Measurements from ENCODE around the gene MFAP3. TPM values are rescaled to one million over a fixed set of nuclear protein-coding genes. Genes with fewer than 3 reads are reported as not detected.
"Not testable (repeated sequence)": the region's sequence is repeated elsewhere in the genome, so short reads cannot be mapped to it uniquely, and the experiment has no call there.

Gene MFAP3
- total RNA-seq, 2 donors from 2014 or later, result 28.5 to 30.1 TPM

- H3K4me1 Mint-ChIP-seq (ENCODE audit: low read depth in 2 of 2), result peaks cover 24 to 25% of the 10 kb centered on the region in 2 donors
- DNase-seq (ENCODE audit: low spot score), result no peak
- no peak overlapping the region for H3K4me3 Mint-ChIP-seq
- no peak for ATAC-seq
- no peak overlapping the region for H3K27ac Mint-ChIP-seq
- H3K36me3 Mint-ChIP-seq, result no peaks in the 10 kb centered on the region
- H3K9me3 Mint-ChIP-seq, result no peaks in the 10 kb centered on the region
- no peaks in the 10 kb centered on the region for H3K27me3 Mint-ChIP-seq
Observed at GRCh38 chr5:154060606-154061005, 21.8 kb downstream of the MFAP3 start.

- peaks cover 16 to 17% of the 10 kb centered on the region in 2 donors for H3K4me1 Mint-ChIP-seq (ENCODE audit: low read depth in 2 of 2)
- H3K4me3 Mint-ChIP-seq, result no peak overlapping the region
- ATAC-seq (no peak), DNase-seq (ENCODE audit: low spot score) (no peak)
- H3K27me3 Mint-ChIP-seq, result no peaks in the 10 kb centered on the region
- H3K9me3 Mint-ChIP-seq, result no peaks in the 10 kb centered on the region
- no peak overlapping the region for H3K27ac Mint-ChIP-seq
- no peaks in the 10 kb centered on the region for H3K36me3 Mint-ChIP-seq
Observed at GRCh38 chr5:154063372-154063771, 24.6 kb downstream of the MFAP3 start.

DNA sequence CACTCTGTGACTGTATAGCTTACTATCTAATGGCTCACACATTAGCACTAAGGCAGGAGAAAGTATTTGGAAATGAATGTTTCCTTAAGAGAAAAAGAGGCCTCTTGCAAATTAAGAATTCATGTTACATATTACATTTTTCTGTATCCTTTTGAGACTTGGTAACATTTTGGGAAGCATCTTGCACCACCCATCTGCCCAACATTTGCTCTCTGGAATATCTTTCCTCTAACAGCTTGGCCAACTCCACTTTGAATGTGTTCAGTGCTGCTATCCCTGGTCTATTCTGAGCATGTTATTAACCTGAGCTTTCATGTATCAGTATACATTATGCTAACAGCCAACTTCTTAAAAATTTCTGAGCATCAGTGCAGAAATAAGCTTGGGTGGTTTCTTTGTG lies 27.2 kb downstream of the MFAP3 start:
- Mint-ChIP-seq H3K36me3 (no peaks in the 10 kb centered on the region), H3K4me3 (no peak overlapping the region), H3K27ac (no peak overlapping the region), H3K9me3 (no peaks in the 10 kb centered on the region), H3K4me1 (ENCODE audit: low read depth in 2 of 2) (no peaks in the 10 kb centered on the region), H3K27me3 (no peaks in the 10 kb centered on the region)
- ATAC-seq (no peak), DNase-seq (ENCODE audit: low spot score) (no peak)

- H3K27ac Mint-ChIP-seq; H3K9me3 Mint-ChIP-seq; H3K36me3 Mint-ChIP-seq; H3K4me3 Mint-ChIP-seq; ATAC-seq; H3K27me3 Mint-ChIP-seq; DNase-seq (ENCODE audit: low spot score): not testable (repeated sequence)
- H3K4me1 Mint-ChIP-seq (ENCODE audit: low read depth in 2 of 2), result peaks cover 22 to 26% of the 10 kb centered on the region in 2 donors
Observed at GRCh38 chr5:154069854-154070253, 31.1 kb downstream of the MFAP3 start.

- Mint-ChIP-seq H3K9me3 (no peaks in the 10 kb centered on the region), H3K27ac (peak overlapping the region; percentile 61 to 87), H3K36me3 (no peaks in the 10 kb centered on the region), H3K4me1 (ENCODE audit: low read depth in 2 of 2) (peaks cover 31 to 33% of the 10 kb centered on the region in 2 donors), H3K4me3 (peak overlapping the region; percentile 19), H3K27me3 (peaks cover 0 to 8% of the 10 kb centered on the region in 2 donors)
- DNase-seq (ENCODE audit: low spot score) (no peak), ATAC-seq (no peak)
Observed at GRCh38 chr5:154071799-154072413, 33.1 kb downstream of the MFAP3 start.

GRCh38 chr5:154072414-154073171 lies 33.8 kb downstream of the MFAP3 start:
- Mint-ChIP-seq H3K36me3 (no peaks in the 10 kb centered on the region), H3K4me3 (peak overlapping the region; percentile 19), H3K27me3 (peaks cover 0 to 8% of the 10 kb centered on the region in 2 donors), H3K4me1 (ENCODE audit: low read depth in 2 of 2) (peaks cover 36 to 38% of the 10 kb centered on the region in 2 donors), H3K9me3 (no peaks in the 10 kb centered on the region), H3K27ac (peak overlapping the region; percentile 61 to 87)
- DNase-seq (ENCODE audit: low spot score) (peak; percentile 86), ATAC-seq (peak; percentile 82 to 87)

GRCh38 chr5:154076240-154076922 lies 37.6 kb downstream of the MFAP3 start:
- peaks cover 35 to 47% of the 10 kb centered on the region in 2 donors for H3K4me1 Mint-ChIP-seq (ENCODE audit: low read depth in 2 of 2)
- peak overlapping the region; percentile 32 for H3K4me3 Mint-ChIP-seq
- no peaks in the 10 kb centered on the region for H3K36me3 Mint-ChIP-seq
- peaks cover 0 to 7% of the 10 kb centered on the region in 2 donors for H3K27me3 Mint-ChIP-seq
- H3K27ac Mint-ChIP-seq, result peak overlapping the region; percentile 34 to 87
- DNase-seq (ENCODE audit: low spot score), result no peak
- no peaks in the 10 kb centered on the region for H3K9me3 Mint-ChIP-seq
- no peak for ATAC-seq

DNA sequence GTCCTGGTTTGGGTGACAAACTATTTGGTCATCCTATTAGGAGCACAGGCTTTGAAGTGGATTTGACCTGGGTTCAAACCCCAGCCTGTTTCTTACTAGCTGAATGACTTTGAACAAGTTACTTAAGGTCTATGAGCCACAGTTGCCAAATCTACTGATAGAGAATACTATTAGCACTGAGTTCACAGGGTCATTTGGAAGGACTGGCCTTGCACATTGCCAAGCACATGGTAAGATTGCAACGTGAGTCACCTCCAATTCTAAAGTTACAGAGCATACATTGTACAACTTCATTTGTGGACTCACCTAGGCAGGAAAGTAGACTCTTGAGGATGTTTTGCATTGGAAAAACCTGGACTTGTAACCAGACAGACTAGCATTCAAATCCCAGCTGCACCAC lies 38.9 kb downstream of the MFAP3 start:
- DNase-seq (ENCODE audit: low spot score), result no peak
- Mint-ChIP-seq H3K4me1 (ENCODE audit: low read depth in 2 of 2) (peaks cover 22 to 36% of the 10 kb centered on the region in 2 donors), H3K36me3 (no peaks in the 10 kb centered on the region), H3K27me3 (no peaks in the 10 kb centered on the region), H3K27ac (peak overlapping the region in 1 of 2 donors; percentile 87), H3K4me3 (no peak overlapping the region), H3K9me3 (no peaks in the 10 kb centered on the region)
- no peak for ATAC-seq

DNA sequence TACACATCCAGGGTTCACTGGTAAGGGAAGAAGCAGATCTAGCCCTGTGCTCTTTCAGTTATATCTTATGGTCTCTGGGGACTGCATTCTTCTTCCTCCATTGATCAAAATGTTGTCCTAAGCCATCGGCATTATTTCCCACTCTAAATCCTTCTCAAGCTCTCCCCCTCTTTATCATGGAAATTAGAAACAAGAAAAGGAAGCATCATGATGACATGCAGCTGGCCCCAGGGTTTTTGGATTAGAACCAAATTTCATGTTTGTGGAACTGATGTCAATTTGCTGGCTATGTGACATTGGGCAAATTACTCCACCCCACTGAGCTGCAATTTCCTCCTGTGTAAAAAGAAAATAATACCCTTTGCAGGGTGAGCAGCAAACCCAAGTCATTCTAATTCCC lies 39.5 kb downstream of the MFAP3 start:
- DNase-seq (ENCODE audit: low spot score) (no peak), ATAC-seq (no peak)
- H3K27me3 Mint-ChIP-seq, result no peaks in the 10 kb centered on the region
- no peak overlapping the region for H3K4me3 Mint-ChIP-seq
- H3K27ac Mint-ChIP-seq, result peak overlapping the region in 1 of 2 donors; percentile 87
- no peaks in the 10 kb centered on the region for H3K9me3 Mint-ChIP-seq
- H3K4me1 Mint-ChIP-seq (ENCODE audit: low read depth in 2 of 2), result peaks cover 16 to 34% of the 10 kb centered on the region in 2 donors
- no peaks in the 10 kb centered on the region for H3K36me3 Mint-ChIP-seq

DNA sequence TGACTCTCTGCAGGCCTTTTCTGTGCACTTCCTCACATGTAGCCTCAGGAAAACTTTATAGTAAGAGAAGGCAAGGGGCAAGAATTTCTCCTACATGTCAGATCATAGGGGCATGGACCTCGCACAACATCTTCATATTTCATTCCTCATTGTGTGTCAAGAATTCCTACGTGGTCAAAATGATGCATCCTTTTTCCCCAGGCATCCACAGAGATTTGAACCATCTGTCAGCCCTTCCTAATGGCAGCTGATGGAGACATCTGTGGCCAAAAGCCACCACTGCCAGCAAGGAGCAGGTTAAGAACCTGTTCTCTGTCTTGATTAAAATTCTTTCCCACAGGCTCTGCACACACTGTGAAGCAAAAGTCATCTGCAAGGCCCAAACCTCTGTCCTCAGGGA lies 42.5 kb downstream of the MFAP3 start:
- Mint-ChIP-seq H3K9me3 (no peaks in the 10 kb centered on the region), H3K4me3 (no peak overlapping the region), H3K4me1 (ENCODE audit: low read depth in 2 of 2) (peaks cover 10 to 20% of the 10 kb centered on the region in 2 donors), H3K36me3 (no peaks in the 10 kb centered on the region), H3K27ac (peak overlapping the region in 1 of 2 donors; percentile 6), H3K27me3 (peaks cover 3 to 4% of the 10 kb centered on the region in 2 donors)
- ATAC-seq, result peak in 1 of 2 donors; percentile 45
- no peak for DNase-seq (ENCODE audit: low spot score)

DNA sequence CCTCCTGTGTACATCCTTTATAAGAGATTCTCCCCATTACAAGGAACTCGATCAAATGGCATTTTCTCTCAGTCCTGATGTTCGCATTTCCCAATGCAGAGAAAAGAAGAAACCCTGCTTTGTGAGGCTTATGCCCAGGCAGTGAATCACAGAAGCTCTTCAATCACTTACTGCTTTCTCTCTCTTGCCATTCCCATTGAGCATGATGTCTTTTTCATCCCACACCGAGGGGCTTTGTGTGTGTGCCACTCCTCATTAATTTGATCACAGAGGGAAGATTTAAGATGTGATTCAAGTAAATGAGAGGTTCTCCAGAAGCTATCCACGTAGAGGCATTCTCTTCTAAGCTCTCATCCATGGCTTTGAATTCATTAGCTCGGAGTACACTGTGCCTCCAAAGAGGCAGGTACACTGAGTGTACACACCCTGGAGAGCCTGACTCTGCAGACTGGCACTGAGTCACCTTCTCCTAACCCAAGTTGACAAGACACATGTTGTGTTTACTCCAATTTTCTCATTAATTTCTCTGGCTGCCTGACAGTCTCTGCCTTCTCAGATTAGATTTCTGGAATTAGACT lies 45.4 kb downstream of the MFAP3 start:
- H3K27me3 Mint-ChIP-seq, result peaks cover 6 to 9% of the 10 kb centered on the region in 2 donors
- DNase-seq (ENCODE audit: low spot score), result no peak
- H3K4me3 Mint-ChIP-seq, result no peak overlapping the region
- peak overlapping the region in 1 of 2 donors; percentile 15 for H3K27ac Mint-ChIP-seq
- no peaks in the 10 kb centered on the region for H3K9me3 Mint-ChIP-seq
- peaks cover 0 to 4% of the 10 kb centered on the region in 2 donors for H3K4me1 Mint-ChIP-seq (ENCODE audit: low read depth in 2 of 2)
- no peaks in the 10 kb centered on the region for H3K36me3 Mint-ChIP-seq
- no peak for ATAC-seq

DNA sequence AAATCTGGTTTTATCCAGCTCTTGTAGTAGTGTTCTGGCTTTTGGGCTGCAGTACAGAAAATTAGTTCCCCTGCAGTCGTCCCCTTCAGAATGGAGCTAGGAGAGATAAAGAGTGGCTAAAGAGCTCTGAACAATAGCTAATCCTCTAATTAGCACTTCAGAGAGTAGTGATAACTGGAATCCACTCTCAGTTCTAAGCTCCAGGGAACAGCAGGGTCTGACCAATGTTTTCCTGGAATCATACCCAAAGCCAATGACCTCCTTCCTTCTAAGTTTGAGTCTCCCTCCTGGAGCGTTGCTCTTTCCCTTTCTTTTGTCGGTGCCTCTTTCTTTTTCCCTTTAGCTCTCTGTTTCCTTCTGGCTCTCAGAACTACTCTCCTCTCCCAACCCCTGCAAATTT lies 47.4 kb downstream of the MFAP3 start:
- H3K36me3 Mint-ChIP-seq, result no peaks in the 10 kb centered on the region
- no peaks in the 10 kb centered on the region for H3K4me1 Mint-ChIP-seq (ENCODE audit: low read depth in 2 of 2)
- no peaks in the 10 kb centered on the region for H3K9me3 Mint-ChIP-seq
- H3K27me3 Mint-ChIP-seq, result peaks cover 6 to 9% of the 10 kb centered on the region in 2 donors
- H3K4me3 Mint-ChIP-seq, result no peak overlapping the region
- peak overlapping the region in 1 of 2 donors; percentile 62 for H3K27ac Mint-ChIP-seq
- DNase-seq (ENCODE audit: low spot score), result no peak
- no peak for ATAC-seq

- Mint-ChIP-seq H3K27me3 (peaks cover 7 to 12% of the 10 kb centered on the region in 2 donors), H3K9me3 (no peaks in the 10 kb centered on the region), H3K4me1 (ENCODE audit: low read depth in 2 of 2) (no peaks in the 10 kb centered on the region), H3K27ac (peak overlapping the region in 1 of 2 donors; percentile 62), H3K4me3 (no peak overlapping the region), H3K36me3 (no peaks in the 10 kb centered on the region)
- no peak for ATAC-seq
- no peak for DNase-seq (ENCODE audit: low spot score)
Observed at GRCh38 chr5:154086641-154087040, 47.9 kb downstream of the MFAP3 start.
